Breast epithelium (tissue), 4 donors: Measurements from ENCODE around the gene ACO2. TPM values are rescaled to one million over a fixed set of nuclear protein-coding genes. Genes with fewer than 3 reads are reported as not detected.

Source experiments
- DNase-seq, 2 donors: peaks; one replicate each; pipeline ENCODE4 v3.0.0-alpha.2; 2019; ENCODE audit warnings: low spot score in 2 of 2
- H3K27ac ChIP-seq, 2 donors: fragments of 200-600 bp; sonication (generic) in 1 of 2; one replicate each; pipeline ENCODE4 v1.5.1; 2016 to 2019; ENCODE audit warnings: mild to moderate bottlenecking in 1 of 2
- H3K27me3 ChIP-seq, 2 donors: fragments of 200-600 bp; sonication (generic) in 1 of 2; one replicate each; pipeline versions ENCODE4 v1.5.1 to v1.6.0; 2017 to 2019; ENCODE audit warnings: control low read depth in 1 of 2, mild to moderate bottlenecking in 1 of 2
- H3K36me3 ChIP-seq: fragments of 200-600 bp; one replicate; pipeline ENCODE4 v1.5.1; 2019
- H3K4me1 ChIP-seq, 2 donors: fragments of 200-600 bp; sonication (generic); one replicate each; pipeline ENCODE4 v1.5.1; 2016 to 2019; ENCODE audit warnings: control low read depth in 1 of 2
- H3K4me3 ChIP-seq, 3 donors: fragments of 200-600 bp; sonication (generic); 1 replicate in 2 of 3; 2 replicates in 1 of 3; pipeline ENCODE4 v1.5.1; 2016 to 2019; ENCODE audit warnings: mild to moderate bottlenecking in 3 of 3, moderate library complexity in 2 of 3
- H3K9me3 ChIP-seq, 2 donors: fragments of 200-600 bp; sonication (generic) in 1 of 2; one replicate each; pipeline ENCODE4 v1.5.1; 2016 to 2019; ENCODE audit warnings: control low read depth in 1 of 2
- POLR2A ChIP-seq: fragments of 450-650 bp; IDR thresholded peaks from one replicate; pipeline ENCODE4 v1.6.1; 2016; ENCODE audit warnings: antibody characterized with exemption, mild to moderate bottlenecking, moderate library complexity
- POLR2AphosphoS5 ChIP-seq, 3 donors: sonication (generic); formaldehyde crosslinking; IDR thresholded peaks; one replicate each; pipeline ENCODE4 v1.6.1; 2017; ENCODE audit warnings: antibody characterized with exemption in 3 of 3
- intact Hi-C: fragments of 100-400 bp; cut with DNase I; formaldehyde crosslinking; loops from one replicate; pipeline ENCODE4 v1.15.1; 2023; ENCODE audit warnings: low total_unique reads
- total RNA-seq, 3 donors: library from RNA; depleted of rRNA; stranded (reverse); fragments of >200 nt; gene quantifications; one replicate each; pipeline ENCODE4 v1.1.0, GENCODE V29; 2016
- TF ChIP-seq, protein P1 (sequence below), 3 donors: fragments of 450-650 bp; IDR thresholded peaks; one replicate each; pipeline ENCODE4 v1.5.1; 2016 to 2017; ENCODE audit warnings: antibody characterized with exemption in 3 of 3, mild to moderate bottlenecking in 3 of 3, moderate library complexity in 3 of 3

Gene ACO2
- total RNA-seq, 3 donors from 2014 or later: 58.1 to 92.2 (median 65.2) TPM

DNA sequence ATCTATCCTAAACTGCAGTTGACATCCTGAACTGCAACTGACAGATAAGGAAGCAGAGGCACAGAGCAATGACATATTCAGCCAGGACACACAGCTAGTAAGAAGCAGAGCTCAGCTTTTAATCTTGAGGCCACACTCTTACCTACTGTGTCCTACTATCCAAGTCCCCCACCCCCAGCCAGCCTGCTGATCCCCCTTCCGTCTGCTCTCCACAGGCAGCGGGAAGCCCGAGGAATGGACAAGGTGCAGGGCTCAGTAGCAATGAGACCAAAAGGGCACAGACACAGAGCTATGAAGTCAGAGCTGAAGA is 71.0 kb downstream of the ACO2 start:
- H3K4me1 ChIP-seq: peaks cover 0 to 12% of the 10 kb centered on the region in 2 donors
- intact Hi-C loops: no loop called here

GRCh38 chr22:41540365-41540764 is 71.4 kb downstream of the ACO2 start:
- H3K27ac ChIP-seq: no peak overlapping the region
- TF ChIP-seq POLR2A (no peak), POLR2AphosphoS5 (IDR thresholded peaks at IDR 0.05) (no peak)
- TF ChIP-seq, protein P1, sequence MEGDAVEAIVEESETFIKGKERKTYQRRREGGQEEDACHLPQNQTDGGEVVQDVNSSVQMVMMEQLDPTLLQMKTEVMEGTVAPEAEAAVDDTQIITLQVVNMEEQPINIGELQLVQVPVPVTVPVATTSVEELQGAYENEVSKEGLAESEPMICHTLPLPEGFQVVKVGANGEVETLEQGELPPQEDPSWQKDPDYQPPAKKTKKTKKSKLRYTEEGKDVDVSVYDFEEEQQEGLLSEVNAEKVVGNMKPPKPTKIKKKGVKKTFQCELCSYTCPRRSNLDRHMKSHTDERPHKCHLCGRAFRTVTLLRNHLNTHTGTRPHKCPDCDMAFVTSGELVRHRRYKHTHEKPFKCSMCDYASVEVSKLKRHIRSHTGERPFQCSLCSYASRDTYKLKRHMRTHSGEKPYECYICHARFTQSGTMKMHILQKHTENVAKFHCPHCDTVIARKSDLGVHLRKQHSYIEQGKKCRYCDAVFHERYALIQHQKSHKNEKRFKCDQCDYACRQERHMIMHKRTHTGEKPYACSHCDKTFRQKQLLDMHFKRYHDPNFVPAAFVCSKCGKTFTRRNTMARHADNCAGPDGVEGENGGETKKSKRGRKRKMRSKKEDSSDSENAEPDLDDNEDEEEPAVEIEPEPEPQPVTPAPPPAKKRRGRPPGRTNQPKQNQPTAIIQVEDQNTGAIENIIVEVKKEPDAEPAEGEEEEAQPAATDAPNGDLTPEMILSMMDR (IDR thresholded peaks at IDR 0.05): no peak
- no peaks in the 10 kb centered on the region for H3K27me3 ChIP-seq
- no peaks in the 10 kb centered on the region for H3K36me3 ChIP-seq
- no peaks in the 10 kb centered on the region for H3K9me3 ChIP-seq
- H3K4me3 ChIP-seq: no peak overlapping the region
- no peak for DNase-seq
- intact Hi-C loops: no loop called here
- peaks cover 0 to 12% of the 10 kb centered on the region in 2 donors for H3K4me1 ChIP-seq

More for the DNA sequence above, 71.0 kb downstream of the ACO2 start:
- H3K27me3 ChIP-seq: no peaks in the 10 kb centered on the region
- DNase-seq: no peak
- H3K4me3 ChIP-seq: no peak overlapping the region
- H3K36me3 ChIP-seq: no peaks in the 10 kb centered on the region
- H3K9me3 ChIP-seq: no peaks in the 10 kb centered on the region
- TF ChIP-seq, protein P1 (IDR thresholded peaks at IDR 0.05): no peak
- TF ChIP-seq POLR2AphosphoS5 (IDR thresholded peaks at IDR 0.05) (no peak), POLR2A (no peak)
- no peak overlapping the region for H3K27ac ChIP-seq

- Histone ChIP-seq H3K4me1 (peaks cover 0 to 12% of the 10 kb centered on the region in 2 donors), H3K9me3 (no peaks in the 10 kb centered on the region), H3K4me3 (no peak overlapping the region), H3K36me3 (no peaks in the 10 kb centered on the region), H3K27me3 (no peaks in the 10 kb centered on the region), H3K27ac (peak overlapping the region in 1 of 2 donors; percentile 22)
- TF ChIP-seq POLR2A: no peak
- no peak for DNase-seq
- intact Hi-C loops: no loop called here
Observed at GRCh38 chr22:41541484-41541883, 72.6 kb downstream of the ACO2 start.

DNA sequence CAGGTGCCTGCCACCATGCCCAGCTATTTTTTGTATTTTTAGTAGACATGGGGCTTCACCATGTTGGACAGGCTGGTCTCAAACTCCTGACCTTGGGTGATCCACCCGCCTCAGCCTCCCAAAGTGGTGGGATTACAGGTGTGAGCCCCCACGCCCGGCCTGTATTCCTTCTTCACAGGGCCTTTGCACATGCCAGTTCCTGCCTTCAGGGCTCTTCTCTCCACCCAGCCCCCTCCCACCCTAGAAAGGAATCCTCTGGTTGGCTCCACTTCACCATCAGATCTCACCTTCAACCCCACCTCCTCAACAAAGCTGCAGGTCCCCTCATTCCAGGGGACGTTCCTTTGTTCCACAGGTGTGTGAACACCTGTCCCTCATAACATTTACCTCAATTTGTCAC is 73.3 kb downstream of the ACO2 start:
- H3K9me3 ChIP-seq: no peaks in the 10 kb centered on the region
- peak overlapping the region in 1 of 2 donors; percentile 13 for H3K27ac ChIP-seq
- peak overlapping the region in 1 of 3 donors; percentile 78 for H3K4me3 ChIP-seq
- no peak for DNase-seq
- intact Hi-C loops: no loop called here
- H3K36me3 ChIP-seq: no peaks in the 10 kb centered on the region
- no peaks in the 10 kb centered on the region for H3K27me3 ChIP-seq
- peaks cover 0 to 12% of the 10 kb centered on the region in 2 donors for H3K4me1 ChIP-seq
- TF ChIP-seq POLR2A (no peak), POLR2AphosphoS5 (IDR thresholded peaks at IDR 0.05) (no peak)
- TF ChIP-seq, protein P1 (IDR thresholded peaks at IDR 0.05): no peak

DNA sequence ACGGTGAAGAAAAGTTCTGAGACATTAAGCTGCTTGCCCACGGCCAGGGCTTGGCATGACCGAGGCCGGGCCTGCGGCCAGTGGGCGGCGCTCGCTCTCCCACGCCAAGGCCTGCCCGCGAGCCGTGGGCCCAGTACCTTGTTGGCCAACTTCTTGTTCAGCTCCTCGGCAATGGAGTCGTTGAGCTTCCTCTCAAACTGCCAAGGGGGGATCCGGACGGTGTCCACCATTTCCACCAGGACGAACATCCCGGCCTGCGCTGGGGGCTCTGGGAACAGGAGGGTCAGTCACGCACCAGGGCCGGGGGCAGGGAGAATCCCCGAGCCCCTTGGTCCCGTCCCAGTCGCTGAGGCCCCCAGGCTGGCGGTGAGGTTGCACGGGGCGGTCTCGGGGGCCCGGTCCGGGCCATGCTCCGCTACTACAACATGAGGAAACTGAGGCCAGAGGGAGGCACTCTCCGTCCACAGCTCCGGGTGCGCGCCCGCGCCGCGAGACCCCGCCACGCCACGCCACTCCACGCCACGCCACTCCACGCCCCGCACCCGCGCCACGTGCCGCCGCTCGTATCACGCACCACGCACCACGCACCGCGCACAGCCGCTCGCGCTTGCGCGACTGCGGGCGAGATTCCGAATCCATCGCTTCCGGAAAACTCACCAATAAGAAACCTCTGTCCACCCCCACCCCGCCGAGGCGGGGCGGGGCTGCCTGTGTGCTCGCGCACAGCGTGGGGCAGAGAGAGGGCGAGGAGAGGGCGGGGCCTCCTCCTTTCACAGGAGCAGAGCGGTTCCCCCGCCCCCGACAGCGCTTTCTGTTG is 75.1 kb downstream of the ACO2 start, which contains the start of gene POLR3H:
TSS of gene POLR3H (minus strand) at position 617 of the 817 bp plus-strand sequence. CDS start at position 248, 369 bp downstream.
- no peaks in the 10 kb centered on the region for H3K36me3 ChIP-seq
- peaks cover 0 to 12% of the 10 kb centered on the region in 2 donors for H3K4me1 ChIP-seq
- no peaks in the 10 kb centered on the region for H3K27me3 ChIP-seq
- peak within 1 kb of the TSS; percentile 78 to 82 (median 80) for H3K4me3 ChIP-seq
- TF ChIP-seq, protein P1 (IDR thresholded peaks at IDR 0.05): peak in 2 of 3 donors; percentile 25 to 34
- TF ChIP-seq POLR2A: no peak
- peak in 2 of 3 donors; percentile 10 to 12 for TF ChIP-seq POLR2AphosphoS5 (IDR thresholded peaks at IDR 0.05)
- intact Hi-C loops: no loop called here
- H3K27ac ChIP-seq: peak within 1 kb of the TSS; percentile 79 to 86
- no peaks in the 10 kb centered on the region for H3K9me3 ChIP-seq
- peak; percentile 96 to 97 for DNase-seq
